HCT116 (cell line): ENCODE results near the gene PIMREG. TPM values are rescaled to one million over a fixed set of nuclear protein-coding genes. Genes with fewer than 3 reads are reported as not detected.

ENCODE experiments used
- ATAC-seq: fragments of 200-7000 bp; cut with Tn5 transposase; 2 replicates; pipeline ENCODE4 v1.9.1; 2020; ENCODE audit warnings: mild to moderate bottlenecking, moderate library complexity
- BruUV-seq: library from RNA; stranded (reverse); fragments of 400-500 nt; replicated peaks from 2 replicates; lab custom pipeline; 2021; lab: Mats Ljungman, UMichigan
- CTCF ChIA-PET: fragments of 300-600 bp; sonication (Branson Sonifier 250); formaldehyde crosslinking; loops from one replicate; lab custom pipeline; 2021; ENCODE audit warnings: antibody characterized with exemption; lab: Charles Lee
- POLR2A ChIA-PET: fragments of 300-600, 350-600 bp; sonication (Branson Sonifier 250); formaldehyde crosslinking; loops from one replicate; lab custom pipeline; 2021; ENCODE audit warnings: antibody characterized with exemption; lab: Charles Lee
- RAD21 ChIA-PET, 2 experiments: fragments of 300-600 bp; sonication (Branson Sonifier 250); formaldehyde crosslinking; loops; one replicate each; lab custom pipeline; 2023; ENCODE audit warnings: low total read pairs in 2 of 2; ENCODE audit not compliant: uncharacterized antibody in 2 of 2, unreplicated experiment in 2 of 2, low non-redundant PET in 1 of 2; lab: Charles Lee
- DNase-seq: peaks from one replicate; pipeline ENCODE4 v3.0.0-alpha.2; 2010; ENCODE audit warnings: low read depth, low spot score
- H2AFZ ChIP-seq: fragments of 200-600 bp; shearing (Covaris generic), sonication (generic); 2 replicates; pipeline ENCODE4 v1.6.1; 2017; ENCODE audit warnings: low read depth, mixed run types, mixed read lengths, antibody characterized with exemption, low read length; ENCODE audit not compliant: poor library complexity, severe bottlenecking
- H3K27ac ChIP-seq: 2 replicates; pipeline ENCODE4 v1.5.1; 2012; ENCODE audit warnings: low read depth, low read length
- H3K27me3 ChIP-seq: fragments of 200-600 bp; sonication (generic); 2 replicates; pipeline ENCODE4 v1.6.1; 2016; ENCODE audit warnings: mixed run types, low read length, mixed read lengths; ENCODE audit not compliant: insufficient read depth
- H3K36me3 ChIP-seq, 2 experiments: fragments of 200-500 bp in 1 of 2; fragments of 200-600 bp in 1 of 2; sonication (Bioruptor generic) in 1 of 2; sonication (generic) in 1 of 2; 2 replicates each; pipeline versions ENCODE4 v1.5.1 to v1.6.1; 2014 to 2016; ENCODE audit warnings: low read length in 2 of 2, inconsistent platforms in 1 of 2, mixed read lengths in 1 of 2, mixed run types in 1 of 2; ENCODE audit not compliant: insufficient read depth in 2 of 2, control insufficient read depth in 1 of 2
- H3K4me1 ChIP-seq, 2 experiments: fragments of 200-600 bp in 1 of 2; sonication (generic) in 1 of 2; 2 replicates each; pipeline versions ENCODE4 v1.5.1 to v1.6.1; 2012 to 2017; ENCODE audit warnings: low read length in 2 of 2, inconsistent platforms in 1 of 2, mild to moderate bottlenecking in 1 of 2, mixed read lengths in 1 of 2, mixed run types in 1 of 2, moderate library complexity in 1 of 2; ENCODE audit not compliant: insufficient read depth in 2 of 2, control insufficient read depth in 1 of 2
- H3K4me2 ChIP-seq: fragments of 200-600 bp; sonication (generic); 2 replicates; pipeline ENCODE4 v1.6.1; 2017; ENCODE audit warnings: mixed run types, low read length, mixed read lengths
- H3K4me3 ChIP-seq, 2 experiments: fragments of 200-600 bp in 1 of 2; sonication (generic) in 1 of 2; replicated peaks in 1 of 2; 2 replicates each; pipeline ENCODE4 v1.5.1; 2011 to 2016; ENCODE audit warnings: low read length in 2 of 2, control low read depth in 1 of 2, low read depth in 1 of 2, mild to moderate bottlenecking in 1 of 2, mixed read lengths in 1 of 2, mixed run types in 1 of 2
- H3K79me2 ChIP-seq: fragments of 200-600 bp; sonication (generic); 2 replicates; pipeline ENCODE4 v1.6.1; 2017; ENCODE audit warnings: mild to moderate bottlenecking, mixed run types, low read length, moderate library complexity, mixed read lengths; ENCODE audit not compliant: insufficient read depth
- H3K9ac ChIP-seq: fragments of 200-600 bp; sonication (generic); 2 replicates; pipeline ENCODE4 v1.6.1; 2016; ENCODE audit warnings: low read length, mixed read lengths
- H3K9me2 ChIP-seq: fragments of 200-600 bp; sonication (generic), shearing (Covaris generic); 2 replicates; pipeline ENCODE4 v1.6.1; 2017; ENCODE audit warnings: mixed run types, mild to moderate bottlenecking, moderate library complexity; ENCODE audit not compliant: insufficient read depth
- H3K9me3 ChIP-seq, 2 experiments: fragments of 200-500 bp in 1 of 2; fragments of 200-600 bp in 1 of 2; sonication (Bioruptor generic) in 1 of 2; sonication (generic) in 1 of 2; 2 replicates each; pipeline ENCODE4 v1.6.1; 2014 to 2017; ENCODE audit warnings: low read length in 2 of 2, mixed read lengths in 2 of 2, inconsistent platforms in 1 of 2, low read depth in 1 of 2, mild to moderate bottlenecking in 1 of 2, mixed run types in 1 of 2, moderate library complexity in 1 of 2; ENCODE audit not compliant: control insufficient read depth in 1 of 2, insufficient read depth in 1 of 2
- H4K20me1 ChIP-seq: fragments of 200-600 bp; sonication (generic), shearing (Covaris generic); 2 replicates; pipeline ENCODE4 v1.6.1; 2017; ENCODE audit warnings: mixed run types, mild to moderate bottlenecking, moderate library complexity; ENCODE audit not compliant: insufficient read depth
- EZH2 ChIP-seq: fragments of 200-600 bp; sonication (generic); IDR thresholded peaks from 2 replicates; pipeline ENCODE4 v1.6.1; 2017; ENCODE audit warnings: antibody characterized with exemption, mixed run types
- EZH2phosphoT487 ChIP-seq: fragments of 200-600 bp; IDR thresholded peaks from 2 replicates; pipeline ENCODE4 v1.6.1; 2018; ENCODE audit warnings: antibody characterized with exemption, borderline replicate concordance
- JUND ChIP-seq: IDR thresholded peaks from 2 replicates; pipeline ENCODE4 v1.6.1; 2012
- SIN3A ChIP-seq: IDR thresholded peaks from 2 replicates; pipeline ENCODE4 v1.6.1; 2012; ENCODE audit warnings: low read depth
- ZFX ChIP-seq: fragments of 450-650 bp; IDR thresholded peaks from 2 replicates; pipeline ENCODE4 v1.6.1; 2017
- intact Hi-C: fragments of 100-400 bp; cut with micrococcal nuclease; formaldehyde crosslinking; loops from 2 replicates; pipeline ENCODE4 v1.10.0; 2022
- total RNA-seq: library from RNA; stranded (reverse); gene quantifications from one replicate; pipeline ENCODE4 v1.2.1, GENCODE V29; 2021; ENCODE audit not compliant: unreplicated experiment
- TF ChIP-seq, protein P1 (sequence below): IDR thresholded peaks from 2 replicates; pipeline ENCODE4 v1.6.1; 2012; ENCODE audit warnings: low read depth

PIMREG gene
- total RNA-seq, 1 experiment from 2014 or later = 57.0 TPM

DNA sequence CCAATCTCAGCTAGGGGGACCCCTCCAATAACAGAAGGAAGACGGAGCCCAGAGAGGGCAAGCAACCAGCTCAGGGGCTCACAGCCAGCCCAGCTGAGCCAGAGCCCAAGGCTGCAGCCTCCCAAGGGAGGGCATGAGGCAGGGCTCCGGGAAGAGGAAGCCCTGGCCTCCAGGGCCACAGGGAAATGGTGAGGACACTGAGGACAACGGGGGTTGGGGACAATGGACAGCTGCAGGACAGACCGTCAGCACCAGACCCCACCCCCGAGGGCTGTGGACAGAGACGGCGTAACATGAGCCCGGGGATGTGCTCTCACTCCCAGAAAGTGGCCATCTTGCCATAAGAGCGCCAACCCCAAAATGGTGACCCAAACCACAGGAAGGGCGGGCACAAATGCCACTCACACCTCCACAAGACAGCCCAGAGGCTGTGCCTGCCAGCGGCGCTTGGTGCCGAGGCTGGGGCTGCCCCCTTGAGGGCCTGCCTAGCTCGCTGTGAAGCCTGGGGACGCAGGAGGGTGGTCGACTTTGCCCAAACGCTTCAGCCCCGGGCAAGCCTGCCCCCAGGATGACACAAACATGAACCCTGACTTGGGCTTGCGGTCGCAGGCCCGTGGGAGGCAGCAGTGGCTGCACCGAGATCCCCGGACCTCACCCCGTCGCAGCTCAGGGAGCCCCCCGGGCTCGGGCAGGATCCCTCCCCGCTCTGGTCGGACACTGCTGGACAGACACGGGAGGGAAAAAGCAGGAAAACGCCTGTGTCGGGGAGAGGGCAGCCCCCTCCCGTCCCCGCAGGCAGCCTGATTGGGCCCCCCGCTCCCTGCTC is 10.5 kb downstream of the PIMREG start:
- peaks cover 0 to 2% of the 10 kb centered on the region in 2 experiments; a peak in 1 of 4 replicates for H3K36me3 ChIP-seq
- H3K4me3 ChIP-seq = no peak overlapping the region
- no peaks in the 10 kb centered on the region for H3K9me2 ChIP-seq
- no peaks in the 10 kb centered on the region for H4K20me1 ChIP-seq
- intact Hi-C loops = no loop called here
- no peak for TF ChIP-seq JUND
- TF ChIP-seq SIN3A = no peak
- TF ChIP-seq, protein P1, sequence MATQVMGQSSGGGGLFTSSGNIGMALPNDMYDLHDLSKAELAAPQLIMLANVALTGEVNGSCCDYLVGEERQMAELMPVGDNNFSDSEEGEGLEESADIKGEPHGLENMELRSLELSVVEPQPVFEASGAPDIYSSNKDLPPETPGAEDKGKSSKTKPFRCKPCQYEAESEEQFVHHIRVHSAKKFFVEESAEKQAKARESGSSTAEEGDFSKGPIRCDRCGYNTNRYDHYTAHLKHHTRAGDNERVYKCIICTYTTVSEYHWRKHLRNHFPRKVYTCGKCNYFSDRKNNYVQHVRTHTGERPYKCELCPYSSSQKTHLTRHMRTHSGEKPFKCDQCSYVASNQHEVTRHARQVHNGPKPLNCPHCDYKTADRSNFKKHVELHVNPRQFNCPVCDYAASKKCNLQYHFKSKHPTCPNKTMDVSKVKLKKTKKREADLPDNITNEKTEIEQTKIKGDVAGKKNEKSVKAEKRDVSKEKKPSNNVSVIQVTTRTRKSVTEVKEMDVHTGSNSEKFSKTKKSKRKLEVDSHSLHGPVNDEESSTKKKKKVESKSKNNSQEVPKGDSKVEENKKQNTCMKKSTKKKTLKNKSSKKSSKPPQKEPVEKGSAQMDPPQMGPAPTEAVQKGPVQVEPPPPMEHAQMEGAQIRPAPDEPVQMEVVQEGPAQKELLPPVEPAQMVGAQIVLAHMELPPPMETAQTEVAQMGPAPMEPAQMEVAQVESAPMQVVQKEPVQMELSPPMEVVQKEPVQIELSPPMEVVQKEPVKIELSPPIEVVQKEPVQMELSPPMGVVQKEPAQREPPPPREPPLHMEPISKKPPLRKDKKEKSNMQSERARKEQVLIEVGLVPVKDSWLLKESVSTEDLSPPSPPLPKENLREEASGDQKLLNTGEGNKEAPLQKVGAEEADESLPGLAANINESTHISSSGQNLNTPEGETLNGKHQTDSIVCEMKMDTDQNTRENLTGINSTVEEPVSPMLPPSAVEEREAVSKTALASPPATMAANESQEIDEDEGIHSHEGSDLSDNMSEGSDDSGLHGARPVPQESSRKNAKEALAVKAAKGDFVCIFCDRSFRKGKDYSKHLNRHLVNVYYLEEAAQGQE = no peak
- no peak for TF ChIP-seq EZH2phosphoT487
- TF ChIP-seq EZH2 = no peak
- no peak for TF ChIP-seq ZFX
- TF ChIP-seq, all 23 proteins: peak for 0
- Histone ChIP-seq H3K27me3 (no peaks in the 10 kb centered on the region), H3K79me2 (no peaks in the 10 kb centered on the region), H3K9me3 (no peaks in the 10 kb centered on the region), H3K27ac (no peak overlapping the region), H2AFZ (no peak overlapping the region), H3K4me1 (peaks cover 5 to 21% of the 10 kb centered on the region in 2 experiments), H3K9ac (no peak overlapping the region), H3K4me2 (no peak overlapping the region)
- ATAC-seq = no peak; the same call in 1 of the 2 replicates
- POLR2A ChIA-PET = no interaction called here
- RAD21 ChIA-PET = no interaction called here
- no peak for DNase-seq
- BruUV-seq = no TSS peak
- CTCF ChIA-PET = no interaction called here
